PC-9 (cell line): ENCODE results near the gene CEP83.

Experiments used
- CTCF ChIP-seq: fragments of 200-600 bp; sonication (generic); conservative IDR thresholded peaks from 2 replicates; pipeline ENCODE4 v1.6.1; 2017; ENCODE audit warnings: mixed run types, antibody characterized with exemption, mild to moderate bottlenecking, moderate library complexity
- EZH2 ChIP-seq: fragments of 200-600 bp; sonication (generic); IDR thresholded peaks from 2 replicates; pipeline ENCODE4 v1.8.0; 2017; ENCODE audit warnings: antibody characterized with exemption, low read depth

- TF ChIP-seq EZH2 (no peak), CTCF (no peak)
These were observed 150.3 kb downstream of the CEP83 start for GRCh38 chr12:94309373-94309772.
